Stimulated activated CD4-positive, alpha-beta T cell treated with anti-CD3 and anti-CD28 coated beads, Interleukin-2, amount 100 ng/mL, for 4 hours (primary cell): Measurements from ENCODE around the gene HCFC1.
A peak's percentile ranks its signal among the peaks of the same experiment; 100 is the strongest.

Source experiments
- DNase-seq: peaks from one replicate; pipeline ENCODE4 v3.0.0-alpha.2; 2020; ENCODE audit warnings: low read depth

The HCFC1 gene

GRCh38 chrX:153971450-153972367, at the start of gene HCFC1:
Gene HCFC1 (minus strand): TSS chrX:153971818. CDS start chrX:153970840, 978 bp downstream.
- peak; percentile 84 for DNase-seq

- DNase-seq, result no peak
These were observed 49.6 kb upstream of the HCFC1 start for GRCh38 chrX:154021131-154021611.

- DNase-seq, result no peak
These were observed 49.0 kb upstream of the HCFC1 start for GRCh38 chrX:154020536-154021115.

GRCh38 chrX:154019633-154020528, 48.3 kb upstream of the HCFC1 start, which contains the start of gene IRAK1:
Gene IRAK1 (minus strand): TSS chrX:154019902. CDS start chrX:154019812, 90 bp downstream.
- peak; percentile 35 for DNase-seq

GRCh38 chrX:154019061-154019621, 47.5 kb upstream of the HCFC1 start:
- DNase-seq, result no peak

GRCh38 chrX:154018518-154019060, 47.0 kb upstream of the HCFC1 start:
- DNase-seq, result no peak

- no peak for DNase-seq
These were observed 46.3 kb upstream of the HCFC1 start for GRCh38 chrX:154017766-154018517.

- DNase-seq, result no peak
These were observed 44.9 kb upstream of the HCFC1 start for GRCh38 chrX:154016366-154017076.

- DNase-seq, result no peak
These were observed 44.1 kb upstream of the HCFC1 start for GRCh38 chrX:154015581-154016264.

- DNase-seq, result no peak
These were observed 43.1 kb upstream of the HCFC1 start for GRCh38 chrX:154014429-154015380.

GRCh38 chrX:154013614-154014360, 42.2 kb upstream of the HCFC1 start:
- peak; percentile 20 for DNase-seq

GRCh38 chrX:154013001-154013421, 41.4 kb upstream of the HCFC1 start:
- DNase-seq, result no peak

GRCh38 chrX:154012336-154012991, 40.8 kb upstream of the HCFC1 start:
- DNase-seq, result no peak

- DNase-seq, result no peak
These were observed 40.0 kb upstream of the HCFC1 start for GRCh38 chrX:154011376-154012335.

- DNase-seq, result no peak
These were observed 38.9 kb upstream of the HCFC1 start for GRCh38 chrX:154010330-154011087.
